Measurements from ENCODE around the gene CDK4.
A peak's percentile ranks its signal among the peaks of the same experiment; 100 is the strongest.

CDK4 gene

DNA sequence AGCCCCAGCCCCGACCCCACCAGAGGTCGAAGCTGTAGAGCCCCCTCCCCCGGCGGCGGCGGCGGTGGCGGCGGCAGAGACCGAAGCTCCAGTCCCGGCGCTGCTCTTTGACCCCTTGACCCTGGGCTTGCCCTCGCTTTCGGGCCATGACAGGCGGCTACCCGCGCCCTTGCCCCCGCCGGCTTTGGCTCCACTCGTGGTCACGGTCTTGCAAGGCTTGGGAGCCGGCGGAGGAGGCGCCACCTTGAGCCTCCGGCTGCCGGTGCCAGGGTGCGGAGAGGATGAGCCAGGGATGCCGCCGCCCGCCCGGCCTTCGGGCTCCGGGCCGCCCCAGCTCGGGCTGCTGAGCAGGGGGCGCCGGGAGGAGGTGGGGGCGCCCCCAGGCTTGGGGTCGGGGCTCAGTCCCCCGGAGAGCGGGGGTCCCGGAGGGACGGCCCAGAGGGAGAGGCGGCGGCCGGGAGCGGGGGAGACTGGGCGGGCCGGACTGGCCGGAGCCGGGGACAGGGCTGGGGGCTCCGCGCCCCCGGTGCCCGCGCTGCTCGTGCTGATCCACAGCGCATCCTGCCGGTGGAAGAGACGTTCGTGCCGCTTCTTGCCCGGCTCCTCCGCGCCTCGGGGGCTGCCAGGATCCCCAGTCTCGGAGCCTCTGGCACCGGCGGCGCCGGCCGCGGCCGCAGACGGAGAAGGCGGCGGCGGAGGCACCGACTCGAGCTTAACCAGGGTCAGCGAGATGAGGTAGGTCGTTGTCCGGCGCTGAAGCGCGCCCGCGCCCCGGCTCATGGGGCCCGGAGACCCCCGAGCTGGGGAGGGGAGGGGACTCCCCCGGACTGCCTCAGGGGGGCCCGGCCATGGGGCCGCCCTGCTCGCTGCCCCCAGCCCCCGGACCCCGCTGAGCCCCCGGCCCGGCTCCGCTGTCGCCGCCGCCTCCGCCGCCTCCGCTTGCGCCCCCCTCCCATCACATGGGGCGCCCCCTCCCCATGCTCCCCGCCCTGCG is 14.3 kb downstream of the CDK4 start:
- no peak for DNase-seq (ENCODE audit: low read depth)

DNA sequence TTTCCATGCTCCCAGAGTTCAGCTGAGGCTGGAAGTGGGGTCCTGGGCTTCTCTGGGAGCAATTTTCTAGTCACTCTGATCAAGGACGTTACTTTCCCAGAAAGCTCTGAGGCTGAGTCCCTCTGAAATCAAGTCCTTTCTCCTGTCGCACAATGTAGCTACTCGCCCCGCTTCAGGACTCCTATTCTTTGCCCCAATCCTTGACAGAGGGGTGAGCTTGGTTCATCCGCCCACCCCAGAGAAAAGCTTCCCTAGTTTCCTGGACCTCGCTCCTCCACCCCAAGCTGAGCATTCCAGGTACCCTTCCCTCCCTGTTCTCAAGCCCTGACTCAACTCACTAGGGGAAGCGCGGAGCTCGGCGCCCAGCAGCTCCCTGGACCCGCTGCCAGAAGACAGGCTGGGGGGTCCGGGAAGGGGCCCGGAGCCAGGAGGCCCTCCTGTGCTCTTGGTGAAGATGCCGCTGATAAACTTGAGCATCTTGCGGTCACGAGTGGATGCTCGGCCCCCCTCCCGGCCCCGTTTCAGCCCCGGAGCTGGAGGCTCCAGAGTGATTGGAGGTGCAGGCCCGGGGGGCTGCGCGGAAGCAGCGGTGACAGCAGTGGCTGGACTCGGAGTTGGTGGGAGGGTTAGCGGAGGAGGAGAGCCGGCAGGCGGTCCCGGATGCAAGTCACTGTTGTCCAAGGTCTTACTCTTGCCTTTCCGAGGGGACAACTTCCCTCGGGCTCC is 15.2 kb downstream of the CDK4 start:
- no peak for DNase-seq (ENCODE audit: low read depth)

DNA sequence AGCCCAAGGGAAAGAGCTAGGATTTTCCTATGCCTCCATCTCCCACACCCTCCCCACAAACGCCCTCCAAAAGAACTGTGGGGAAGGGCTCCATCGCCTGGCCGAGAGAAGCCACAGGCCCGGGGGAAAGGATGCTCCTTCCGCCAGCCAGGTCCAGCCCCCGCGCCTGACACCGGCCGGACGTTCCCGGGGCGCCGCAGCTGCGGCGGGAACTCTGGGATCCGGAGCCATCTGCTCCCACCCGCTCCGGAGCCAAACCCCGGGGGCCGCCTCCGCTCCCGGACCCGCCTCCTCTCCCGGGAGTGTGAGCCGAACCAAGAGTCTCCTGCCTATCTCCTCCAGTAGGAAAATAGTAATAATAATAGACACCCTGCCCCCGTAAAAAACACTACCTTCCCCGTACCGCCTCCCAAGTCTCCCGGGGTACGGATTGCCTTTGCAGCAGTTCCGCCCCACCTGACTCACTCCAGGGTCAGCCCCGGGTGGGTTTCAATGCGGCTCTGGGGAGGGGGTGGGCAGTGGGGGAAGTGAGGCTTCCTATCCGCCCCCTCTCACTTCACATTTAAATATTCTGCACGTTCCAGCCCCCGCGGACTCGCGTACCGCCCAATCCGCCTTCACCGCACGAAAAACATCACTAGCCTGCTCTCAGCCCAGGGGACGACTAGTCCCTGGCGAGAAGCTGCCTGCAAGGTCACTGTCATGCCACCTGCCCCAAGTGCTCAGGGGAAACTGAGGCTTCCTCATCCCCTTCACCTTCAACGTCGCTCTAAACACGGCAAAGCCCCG is 16.0 kb downstream of the CDK4 start:
- no peak for DNase-seq (ENCODE audit: low read depth)

DNA sequence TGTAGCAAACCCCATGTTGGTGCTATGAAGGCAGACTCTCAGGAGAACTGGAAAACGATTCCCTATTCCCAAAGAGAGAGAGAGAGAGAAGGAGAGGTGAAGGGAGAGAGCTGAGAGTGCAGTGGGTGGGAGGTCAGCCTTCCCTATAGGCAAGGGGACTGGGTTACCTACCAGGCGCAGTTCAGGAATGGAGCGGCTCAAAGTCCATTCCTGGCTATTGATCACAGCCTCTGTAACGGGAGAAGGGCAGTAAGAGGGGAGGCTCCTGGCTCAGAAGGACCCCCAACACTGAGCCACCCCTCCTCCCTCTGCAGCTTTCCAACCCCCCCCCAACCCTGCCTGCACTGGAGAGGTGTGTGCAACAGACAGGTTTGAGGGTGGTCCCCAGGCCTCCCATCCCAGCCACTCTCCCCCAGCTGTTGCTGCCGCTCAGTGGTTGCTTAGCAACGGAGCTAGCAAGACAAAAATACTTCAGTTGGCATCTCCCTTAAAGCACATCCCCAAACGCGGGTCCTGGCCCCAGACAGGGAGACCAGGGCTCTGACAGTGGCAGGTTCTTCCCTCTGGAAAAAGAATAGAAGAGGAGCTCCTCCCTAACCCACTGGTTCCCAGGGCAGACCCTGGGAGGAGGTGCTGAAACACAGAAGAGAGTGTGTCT is 16.8 kb downstream of the CDK4 start:
- DNase-seq (ENCODE audit: low read depth), result no peak

DNA sequence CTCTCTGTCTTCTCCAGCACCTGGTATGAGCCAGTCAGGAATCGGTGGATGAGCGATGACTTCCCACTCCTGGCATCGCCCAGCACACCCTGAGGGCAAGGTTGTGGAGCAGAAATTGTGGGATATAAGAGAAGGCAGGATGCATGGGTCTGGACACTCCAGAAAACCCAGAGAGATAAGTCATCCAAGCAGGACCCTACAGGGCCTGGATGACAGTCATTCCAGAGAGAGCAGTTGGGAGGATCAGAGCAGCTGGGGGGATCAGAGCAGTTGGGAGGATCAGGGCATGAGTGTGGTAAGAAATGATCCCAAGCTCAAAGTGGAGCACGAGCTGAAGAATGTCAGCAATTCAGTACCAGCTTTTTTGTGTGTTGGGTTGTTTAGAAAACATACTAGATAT is 17.5 kb downstream of the CDK4 start:
- no peak for DNase-seq (ENCODE audit: low read depth)

DNA sequence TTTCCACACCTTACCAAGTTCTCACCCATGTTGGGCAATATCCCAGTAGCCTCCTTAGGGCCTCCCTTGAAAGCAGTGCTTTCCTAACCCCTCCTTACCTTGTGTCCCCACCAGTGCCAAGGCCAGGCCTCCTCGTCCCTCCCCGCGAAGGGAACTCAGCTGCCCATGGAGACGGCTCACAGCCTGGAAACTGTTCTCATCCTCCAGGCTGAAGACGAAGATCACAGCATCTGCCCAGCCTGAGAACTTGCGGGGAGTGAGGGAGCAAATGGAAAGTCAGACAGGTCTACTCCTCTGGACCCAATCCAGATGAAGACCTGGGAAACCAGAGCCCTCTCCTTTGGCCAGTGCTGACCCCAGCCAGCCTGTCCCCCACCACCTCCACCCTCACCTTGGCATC is 18.2 kb downstream of the CDK4 start:
- DNase-seq (ENCODE audit: low read depth), result no peak

DNA sequence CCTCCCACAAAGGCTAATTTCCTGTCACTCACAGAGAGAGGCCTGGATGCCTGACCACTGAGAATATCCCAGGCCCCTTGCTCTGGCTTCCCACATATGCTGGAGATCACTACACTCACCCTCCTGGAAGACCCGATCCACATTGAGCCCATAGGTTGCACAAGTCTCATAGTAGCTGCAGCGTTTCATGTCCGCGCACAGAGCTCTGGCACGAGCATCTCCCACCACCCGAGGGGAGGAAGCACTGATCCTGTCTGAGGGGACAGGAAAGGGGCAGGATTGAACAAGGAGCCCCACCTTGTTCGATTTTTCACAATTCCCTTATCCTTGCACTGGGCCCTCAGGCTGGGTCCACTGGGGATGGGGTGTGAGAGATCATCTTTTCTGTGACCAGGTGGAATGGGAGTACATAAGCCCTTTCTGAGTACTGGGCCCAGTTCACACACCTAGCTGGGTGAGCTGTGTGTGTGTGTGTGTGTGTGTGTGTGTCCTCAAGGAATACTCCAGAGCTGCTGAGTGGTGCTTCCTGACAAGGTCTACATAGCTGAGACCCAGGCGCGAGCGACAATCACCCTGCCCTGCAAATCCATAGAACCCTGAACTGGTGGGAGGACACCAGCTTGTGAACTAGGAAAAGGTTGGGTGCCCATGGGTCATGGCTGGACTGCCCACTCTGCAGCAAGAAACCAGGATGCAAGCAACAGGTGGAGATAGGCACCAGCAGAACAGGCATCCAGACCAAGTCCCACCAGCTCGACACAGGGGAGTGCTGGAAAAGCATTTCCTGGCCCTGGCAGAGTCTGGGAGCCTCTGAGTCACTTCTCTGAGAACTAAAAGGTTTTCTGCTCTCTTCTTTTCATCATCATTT is 19.1 kb downstream of the CDK4 start:
- DNase-seq (ENCODE audit: low read depth), result no peak

DNA sequence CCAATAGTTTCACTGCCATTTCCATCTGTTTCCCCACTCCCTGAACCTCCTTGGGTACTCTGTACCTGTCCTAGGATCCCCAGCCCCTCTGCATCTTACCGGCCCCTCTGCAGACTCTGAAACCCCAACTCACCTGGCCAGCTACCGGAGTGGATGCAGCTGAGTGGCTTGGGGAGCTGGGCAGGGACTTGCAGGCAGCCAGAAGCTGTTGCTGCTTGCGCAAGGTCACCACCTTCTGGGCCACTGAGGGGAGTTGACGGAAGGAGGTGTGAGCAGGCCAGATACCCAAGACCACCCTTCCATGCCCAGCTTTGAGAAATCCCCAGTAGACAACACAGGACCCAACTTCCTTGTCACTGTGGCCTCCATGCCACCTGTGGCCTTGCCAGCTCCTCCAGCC is 19.8 kb downstream of the CDK4 start:
- no peak for DNase-seq (ENCODE audit: low read depth)

DNA sequence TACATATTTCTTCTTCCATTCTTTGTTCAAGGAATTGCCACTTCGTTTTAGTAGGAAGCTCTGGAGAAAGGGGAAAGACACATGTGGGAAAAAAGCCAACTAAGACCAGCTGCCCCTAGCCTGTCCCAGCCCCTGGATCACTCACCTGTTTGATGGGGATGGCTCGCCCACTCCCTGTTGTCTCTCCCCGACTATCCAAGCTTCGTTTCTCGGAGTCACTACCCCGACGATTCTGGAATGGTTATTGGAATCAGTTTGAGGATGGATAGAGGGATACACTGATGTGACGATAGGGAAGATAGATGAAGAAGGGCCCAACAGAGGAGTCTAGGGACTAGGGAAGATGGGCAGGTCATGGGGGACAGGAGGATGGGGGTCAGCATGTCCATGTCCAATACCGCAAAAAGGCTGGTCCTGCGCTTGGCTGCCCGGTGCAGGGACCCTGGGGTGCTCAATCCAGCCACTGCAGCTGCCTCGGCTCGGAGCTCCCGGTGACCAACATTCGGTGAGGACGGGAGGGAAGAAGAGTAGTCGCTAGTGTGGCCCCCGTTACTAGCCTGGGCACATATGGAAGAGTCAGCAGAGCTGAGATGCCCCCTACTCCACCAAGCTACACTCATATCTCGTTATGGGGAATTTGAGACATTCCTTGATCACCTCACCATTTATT is 20.6 kb downstream of the CDK4 start:
- DNase-seq (ENCODE audit: low read depth), result no peak

DNA sequence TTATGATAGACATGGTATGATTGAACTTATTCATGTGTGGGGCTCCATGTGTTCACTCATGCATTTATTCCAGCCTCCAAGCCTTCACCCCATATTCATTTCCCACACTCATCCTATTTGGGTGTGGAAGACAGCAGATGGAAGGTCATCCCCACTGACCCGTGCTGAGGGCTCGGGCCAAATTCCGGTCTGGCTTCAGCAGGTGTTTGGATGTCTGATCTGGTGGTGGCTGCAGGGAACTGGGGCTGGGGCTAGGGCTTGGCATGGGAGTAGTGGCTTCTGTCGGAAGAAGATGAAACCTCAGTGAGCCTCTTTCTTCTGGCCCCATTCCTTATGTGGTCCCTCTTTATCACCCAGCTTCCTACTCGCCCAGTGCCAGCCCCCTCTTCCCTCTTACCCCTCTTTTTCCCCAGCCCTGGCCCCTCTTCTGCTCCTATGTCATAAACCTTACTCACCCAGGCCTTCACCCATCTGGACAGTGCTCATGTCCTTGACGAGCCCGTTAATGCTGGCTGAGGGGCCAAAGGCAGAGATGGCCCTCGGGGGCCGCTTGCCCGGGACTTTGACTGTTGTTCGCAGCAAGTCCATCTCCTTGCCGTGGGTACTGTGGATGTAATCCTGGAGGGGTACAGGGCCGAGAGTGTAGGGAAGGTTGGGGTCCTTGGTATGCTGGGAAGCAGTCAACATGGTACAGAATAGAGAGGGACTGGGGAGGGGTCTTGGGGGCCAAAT is 21.6 kb downstream of the CDK4 start:
- no peak for DNase-seq (ENCODE audit: low read depth)

DNA sequence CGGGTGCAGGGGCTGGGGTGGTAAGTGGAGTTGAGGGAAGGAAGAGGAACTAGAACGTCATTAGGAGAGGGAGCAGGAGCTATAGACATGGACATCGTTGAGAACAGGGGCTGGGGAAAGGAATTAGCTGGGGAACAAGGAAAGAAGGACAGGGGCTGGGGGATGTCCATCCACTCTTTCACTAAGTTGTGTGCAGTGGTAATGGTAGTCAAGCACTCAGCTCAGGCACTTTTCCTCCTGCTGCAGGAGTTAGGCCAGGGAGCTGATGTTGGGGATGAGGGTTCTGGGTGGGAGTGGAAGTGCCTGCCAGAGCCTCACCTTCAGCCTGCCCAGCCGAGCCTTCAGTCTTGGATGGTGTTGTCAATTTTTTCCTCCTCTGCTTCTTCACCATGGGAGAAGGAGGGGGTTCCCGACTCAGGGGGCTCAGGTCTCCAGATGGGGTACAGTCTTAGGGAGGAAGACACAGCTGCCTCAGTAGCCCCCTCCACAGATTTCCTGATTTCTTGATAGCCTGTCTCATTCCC is 22.7 kb downstream of the CDK4 start:
- DNase-seq (ENCODE audit: low read depth), result no peak

DNA sequence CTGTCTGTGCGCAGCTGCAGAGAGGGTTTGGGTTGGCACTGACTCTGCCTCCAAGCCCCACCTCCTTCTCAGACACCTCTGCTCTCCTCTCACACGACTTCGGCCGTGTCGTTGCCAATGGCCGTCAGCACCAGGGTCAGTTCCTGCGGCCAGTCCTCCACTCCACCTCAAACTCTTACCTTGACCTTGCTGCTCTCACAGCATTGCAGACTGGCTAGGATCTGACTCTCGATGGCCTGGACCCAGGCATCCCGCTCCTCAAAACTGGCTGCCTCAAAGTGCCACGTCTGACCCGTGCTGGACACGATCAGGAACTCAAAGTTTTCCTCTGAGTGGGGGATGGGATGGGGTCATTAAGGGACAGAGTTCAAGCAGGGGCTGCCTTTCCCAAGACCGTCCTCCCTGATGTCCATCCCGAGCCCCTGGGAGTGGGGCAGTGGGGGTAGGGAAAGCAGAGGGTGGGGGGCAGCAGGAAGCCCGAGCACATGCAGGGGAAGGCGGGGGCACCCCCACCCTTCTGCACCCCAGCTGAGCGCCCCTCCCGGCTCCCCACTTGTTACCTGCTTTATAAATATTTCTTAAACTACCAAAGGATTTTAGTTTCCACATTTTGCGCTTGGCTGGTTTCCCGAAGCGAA is 24.2 kb downstream of the CDK4 start:
- no peak for DNase-seq (ENCODE audit: low read depth)

DNA sequence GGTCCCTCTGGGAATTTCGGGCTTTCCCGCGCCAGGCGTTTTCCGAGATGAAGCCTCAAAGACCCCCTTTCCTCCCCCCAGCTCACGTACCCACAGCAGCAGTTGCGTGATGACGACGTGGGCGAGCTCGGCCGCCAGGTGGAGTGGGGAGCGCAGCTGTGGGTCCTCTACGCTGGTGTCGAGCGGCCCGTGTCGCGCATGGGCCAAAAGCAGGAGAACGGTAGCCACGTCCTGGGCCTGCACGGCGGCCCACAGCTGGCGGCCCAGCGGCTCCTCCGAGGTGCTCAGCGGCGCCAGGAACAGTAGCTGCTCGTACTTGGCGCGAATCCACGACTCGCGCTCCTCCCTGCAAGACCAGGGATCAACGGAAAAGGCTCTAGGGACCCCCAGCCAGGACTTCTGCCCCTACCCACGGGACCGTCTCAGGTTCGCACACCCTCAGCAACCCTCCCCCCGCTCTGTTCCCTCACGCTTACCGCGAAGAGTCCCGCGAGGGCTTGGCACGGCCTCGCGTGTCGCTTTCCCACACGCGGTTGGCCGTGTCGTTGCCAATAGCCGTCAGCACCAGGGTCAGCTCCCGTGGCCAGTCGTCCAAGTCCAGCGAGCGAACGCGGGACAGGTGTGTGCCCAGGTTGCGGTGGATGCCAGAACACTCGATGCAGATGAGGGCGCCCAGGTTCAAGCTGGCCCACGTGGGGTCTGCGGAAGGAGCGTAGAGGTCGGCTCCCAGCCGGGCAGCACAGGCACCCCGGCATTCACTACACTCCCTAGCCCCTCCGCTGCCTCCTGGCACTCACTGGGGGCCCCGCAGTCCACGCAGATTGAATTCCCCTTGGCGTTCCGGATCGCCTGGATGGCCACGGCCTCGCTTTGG is 25.0 kb downstream of the CDK4 start:
- DNase-seq (ENCODE audit: low read depth), result no peak

DNA sequence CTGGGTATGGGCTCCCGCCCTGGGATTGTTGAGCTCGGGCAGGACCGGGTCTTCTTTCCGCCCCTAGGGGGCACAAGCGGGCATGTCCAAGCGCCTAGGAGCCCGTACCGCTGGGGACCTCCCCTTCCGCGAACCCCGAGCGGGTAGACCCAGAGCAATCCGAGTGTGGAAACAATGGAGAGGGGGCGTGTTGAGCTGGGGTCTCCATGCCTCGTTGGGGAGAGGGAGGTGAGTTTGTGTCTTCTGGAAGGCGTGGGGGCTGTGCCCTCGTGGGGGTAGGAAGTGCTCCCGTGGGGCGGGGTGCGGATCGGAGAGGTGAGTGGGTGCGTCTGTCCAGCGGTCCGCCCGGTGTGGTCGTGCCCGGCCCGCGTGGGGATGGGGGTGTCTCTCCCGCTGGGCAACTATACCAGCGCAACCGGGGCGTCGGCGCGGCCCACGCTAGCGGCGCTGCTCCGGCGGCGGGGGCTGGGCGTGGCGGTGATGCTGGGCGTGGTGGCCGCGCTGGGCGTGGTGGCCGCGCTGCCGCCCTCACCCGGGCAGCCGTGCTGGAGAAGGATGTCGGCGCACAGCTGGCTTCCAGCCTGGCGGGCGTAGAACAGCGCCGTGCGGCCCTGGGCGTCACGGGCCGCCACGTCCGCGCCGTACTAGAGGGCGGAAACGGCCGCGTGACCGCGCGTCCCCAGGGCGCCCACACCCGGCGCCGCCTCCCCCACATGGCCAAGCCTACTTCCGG is 25.8 kb downstream of the CDK4 start:
- DNase-seq (ENCODE audit: low read depth), result peak; percentile 74

DNA sequence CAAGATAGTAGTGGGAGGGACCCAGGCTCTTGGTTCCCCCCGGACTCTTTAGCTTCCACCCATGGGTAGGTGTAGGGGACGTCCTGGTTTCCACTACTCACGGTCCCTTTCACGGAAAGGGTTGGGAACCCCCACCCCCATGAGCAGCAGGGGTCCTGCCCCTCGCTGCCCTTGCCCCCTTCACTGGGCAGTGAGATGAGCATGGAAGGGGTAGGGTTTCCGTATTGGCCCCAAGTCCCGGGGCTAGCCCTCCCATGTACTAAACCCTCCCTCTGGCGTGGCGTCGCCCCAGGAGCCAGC is 26.3 kb downstream of the CDK4 start:
- DNase-seq (ENCODE audit: low read depth), result no peak

DNA sequence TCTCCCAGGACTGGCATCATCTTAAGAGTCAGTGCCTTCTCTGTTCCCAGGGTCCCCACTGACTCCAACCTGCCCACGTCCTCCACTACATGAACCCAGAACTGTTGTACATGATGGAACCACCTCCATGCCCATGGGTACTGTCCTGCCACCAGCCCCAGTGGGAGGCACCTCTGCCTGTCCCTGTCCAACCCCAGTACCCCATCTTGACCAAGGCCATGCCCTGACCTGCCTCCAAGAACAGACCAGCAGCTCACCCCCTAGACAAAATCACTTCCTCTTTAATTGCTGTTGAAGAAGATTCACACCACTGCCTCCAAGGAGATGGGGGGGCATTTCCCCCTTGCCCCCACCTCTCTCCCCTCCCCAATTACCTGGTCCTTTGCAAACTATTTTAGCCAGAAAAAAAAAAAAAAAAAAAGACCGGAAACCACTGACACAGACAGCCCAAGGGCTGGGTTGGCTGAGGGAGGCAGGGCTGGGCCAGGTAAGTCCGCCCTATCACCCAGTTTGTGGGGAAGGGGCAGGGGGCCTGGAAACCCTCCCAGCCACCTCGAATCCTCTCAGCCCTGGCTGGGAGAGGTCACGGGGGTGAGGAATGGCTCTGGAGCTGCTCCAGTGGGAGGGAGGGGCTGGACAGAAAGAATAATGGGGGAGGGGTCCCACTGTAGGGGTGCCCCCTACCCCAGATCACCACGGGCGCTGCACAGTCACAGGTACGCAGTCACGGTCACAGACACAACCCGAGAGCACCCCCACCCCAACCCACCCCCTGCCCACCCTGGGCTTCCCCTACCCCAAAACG is 27.0 kb downstream of the CDK4 start:
- no peak for DNase-seq (ENCODE audit: low read depth)
